ENCODE data around the gene ACAD10. TPM values are rescaled to one million over a fixed set of nuclear protein-coding genes. Genes with fewer than 3 reads are reported as not detected.

Gene ACAD10
- total and polyA plus RNA-seq, 2 donors from 2014 or later, result 33.7 to 47.0 TPM

DNA sequence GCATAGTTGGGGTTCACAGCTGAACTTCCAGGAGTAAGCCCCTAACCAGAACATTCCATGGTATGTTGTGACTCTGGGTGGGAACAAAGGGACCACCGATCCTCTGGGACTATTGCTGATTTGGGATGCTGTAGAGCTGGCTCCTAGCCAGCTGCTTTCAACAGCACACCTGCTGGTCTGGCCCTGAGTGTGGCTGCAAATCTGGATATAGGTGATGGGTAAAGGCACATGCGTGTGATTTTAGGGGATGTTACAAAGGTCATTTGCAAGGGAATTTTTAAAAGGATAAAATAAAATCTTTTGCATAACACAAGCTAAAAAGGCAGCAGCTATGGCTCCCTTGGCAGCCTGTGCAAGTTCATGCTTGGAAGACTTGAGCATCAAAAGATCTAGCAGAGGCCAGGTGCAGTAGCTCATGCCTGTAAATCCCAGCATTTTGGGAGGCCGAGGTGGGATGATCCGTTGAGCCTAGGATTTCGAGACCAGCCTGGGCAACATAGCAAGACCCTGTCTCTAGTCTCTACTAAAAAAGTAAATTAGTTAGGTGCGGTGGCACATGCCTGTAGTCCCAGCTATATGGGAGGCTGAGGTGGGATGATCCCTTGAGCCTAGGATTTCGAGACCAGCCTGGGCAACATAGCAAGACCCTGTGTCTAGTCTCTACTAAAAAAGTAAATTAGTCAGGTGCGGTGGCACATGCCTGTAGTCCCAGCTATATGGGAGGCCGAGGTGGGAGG is 82.5 kb downstream of the ACAD10 start:
- DNase-seq (no peak), FAIRE-seq (no peak)
- Histone ChIP-seq H3K4me3 (ENCODE audit: low read length in 3 of 3) (peak overlapping the region; percentile 35 to 87 (median 80)), H3K27me3 (ENCODE audit: control insufficient read depth, insufficient read depth, low read length) (no peaks in the 10 kb centered on the region), H3K4me1 (ENCODE audit: control insufficient read depth in 2 of 3, insufficient read depth in 2 of 3, low read depth in 1 of 3, low read length in 3 of 3) (peaks cover 2 to 21% (median 17%) of the 10 kb centered on the region in 3 donors), H3K9me3 (ENCODE audit: control insufficient read depth in 2 of 3, insufficient read depth in 1 of 3, low read length in 3 of 3) (no peaks in the 10 kb centered on the region), H3K36me3 (ENCODE audit: control insufficient read depth in 2 of 3, insufficient read depth in 3 of 3, low read length in 3 of 3) (peaks cover 0 to 4% (median 0%) of the 10 kb centered on the region in 3 donors), H3K9ac (ENCODE audit: low read length in 3 of 3) (peak overlapping the region in 2 of 3 donors; percentile 2 to 81), H3K27ac (ENCODE audit: low read depth in 2 of 2, low read length in 2 of 2) (peak overlapping the region in 1 of 2 donors; percentile 90)
- intact Hi-C loops (cut with DNase I), result no loop called here
- TF ChIP-seq CTCF (IDR thresholded peaks at IDR 0.05; ENCODE audit: borderline replicate concordance, extremely low read depth, insufficient read depth), result no peak

DNA sequence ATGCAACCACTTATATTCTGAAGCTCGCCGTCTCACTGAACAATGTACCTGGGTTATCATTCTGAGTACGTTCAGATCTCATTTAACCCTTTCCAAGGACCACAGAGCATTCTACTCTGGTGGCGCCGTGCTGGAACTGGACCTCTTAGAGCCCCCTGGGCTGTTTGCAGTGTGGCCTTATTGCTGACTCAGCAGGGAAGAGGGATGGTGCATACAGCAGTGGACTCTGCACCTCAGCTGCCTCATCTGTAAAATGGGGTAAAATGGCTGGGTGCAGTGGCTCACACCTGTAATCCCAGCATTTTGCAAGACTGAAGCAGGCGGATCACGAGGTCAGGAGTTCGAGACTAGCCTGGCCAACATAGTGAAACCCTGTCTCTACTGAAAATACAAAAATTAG is 83.7 kb downstream of the ACAD10 start:
- H3K9ac ChIP-seq (ENCODE audit: low read length in 3 of 3), result no peak overlapping the region
- H3K9me3 ChIP-seq (ENCODE audit: control insufficient read depth in 2 of 3, insufficient read depth in 1 of 3, low read length in 3 of 3), result no peaks in the 10 kb centered on the region
- peak overlapping the region in 1 of 3 donors; percentile 87 for H3K4me3 ChIP-seq (ENCODE audit: low read length in 3 of 3)
- DNase-seq (no peak), FAIRE-seq (no peak)
- peaks cover 0 to 4% (median 0%) of the 10 kb centered on the region in 3 donors for H3K36me3 ChIP-seq (ENCODE audit: control insufficient read depth in 2 of 3, insufficient read depth in 3 of 3, low read length in 3 of 3)
- no peaks in the 10 kb centered on the region for H3K27me3 ChIP-seq (ENCODE audit: control insufficient read depth, insufficient read depth, low read length)
- TF ChIP-seq CTCF (IDR thresholded peaks at IDR 0.05; ENCODE audit: borderline replicate concordance, extremely low read depth, insufficient read depth), result no peak
- intact Hi-C loops (cut with DNase I), result no loop called here
- H3K4me1 ChIP-seq (ENCODE audit: control insufficient read depth in 2 of 3, insufficient read depth in 2 of 3, low read depth in 1 of 3, low read length in 3 of 3), result peaks cover 5 to 33% (median 29%) of the 10 kb centered on the region in 3 donors
- no peak overlapping the region for H3K27ac ChIP-seq (ENCODE audit: low read depth in 2 of 2, low read length in 2 of 2)

GRCh38 chr12:111773801-111774551 is 88.1 kb downstream of the ACAD10 start:
- no peaks in the 10 kb centered on the region for H3K27me3 ChIP-seq (ENCODE audit: control insufficient read depth, insufficient read depth, low read length)
- H3K27ac ChIP-seq (ENCODE audit: low read depth in 2 of 2, low read length in 2 of 2), result peak overlapping the region; percentile 93 to 96
- no peaks in the 10 kb centered on the region for H3K9me3 ChIP-seq (ENCODE audit: control insufficient read depth in 2 of 3, insufficient read depth in 1 of 3, low read length in 3 of 3)
- H3K4me1 ChIP-seq (ENCODE audit: control insufficient read depth in 2 of 3, insufficient read depth in 2 of 3, low read depth in 1 of 3, low read length in 3 of 3), result peaks cover 9 to 47% (median 44%) of the 10 kb centered on the region in 3 donors
- DNase-seq (peak in 2 of 5 donors; percentile 75 to 76), FAIRE-seq (no peak)
- peak overlapping the region in 2 of 3 donors; percentile 26 to 30 for H3K4me3 ChIP-seq (ENCODE audit: low read length in 3 of 3)
- TF ChIP-seq CTCF (IDR thresholded peaks at IDR 0.05; ENCODE audit: borderline replicate concordance, extremely low read depth, insufficient read depth), result no peak
- peaks cover 0 to 4% (median 0%) of the 10 kb centered on the region in 3 donors for H3K36me3 ChIP-seq (ENCODE audit: control insufficient read depth in 2 of 3, insufficient read depth in 3 of 3, low read length in 3 of 3)
- peak overlapping the region in 1 of 3 donors; percentile 63 for H3K9ac ChIP-seq (ENCODE audit: low read length in 3 of 3)
- intact Hi-C loops (cut with DNase I), result no loop called here
